Fibroblast of peridontal ligament (primary cell): Measurements from ENCODE around the gene MAGEA11.
"Not testable (repeated sequence)": the region's sequence is repeated elsewhere in the genome, so short reads cannot be mapped to it uniquely, and the experiment has no call there.

ENCODE experiments used
- DNase-seq: peaks from one replicate; pipeline ENCODE4 v3.0.0-alpha.2; 2010; ENCODE audit errors: extremely low read depth

MAGEA11 gene

GRCh38 chrX:149718757-149719156 lies 6.9 kb downstream of the MAGEA11 start:
- no peak for DNase-seq

DNA sequence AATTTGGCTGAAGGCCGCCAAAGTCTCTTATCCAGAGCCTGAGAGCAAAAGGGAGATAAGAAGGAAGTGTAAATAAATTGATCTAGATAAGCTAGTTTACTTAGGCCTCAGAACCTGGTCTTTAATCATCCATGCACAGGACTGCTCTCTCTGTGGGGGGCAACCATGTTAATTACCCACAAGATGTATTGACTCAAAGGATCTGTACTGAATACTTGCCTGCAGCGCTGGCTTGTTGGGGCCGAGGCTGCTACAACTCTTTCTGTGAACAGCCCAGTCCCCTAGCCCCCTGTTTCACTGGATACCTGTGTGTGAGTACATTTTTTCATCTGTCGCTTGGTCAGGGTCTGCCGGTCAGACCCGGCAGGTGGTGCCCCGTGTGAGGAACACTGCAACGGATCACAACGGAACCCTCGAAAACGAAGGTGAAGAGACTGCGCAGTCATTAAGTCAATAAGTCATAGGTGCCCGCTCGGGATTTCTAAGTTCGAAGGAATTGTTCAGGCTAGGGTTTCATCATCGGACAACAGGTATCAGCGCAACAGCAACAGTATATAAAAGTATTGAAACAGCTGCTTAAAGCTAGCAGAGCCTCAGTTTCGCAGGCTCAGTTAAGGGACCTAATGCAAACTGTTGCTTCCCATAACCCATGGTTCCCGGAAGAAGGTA lies 8.3 kb downstream of the MAGEA11 start:
- DNase-seq = no peak

DNA sequence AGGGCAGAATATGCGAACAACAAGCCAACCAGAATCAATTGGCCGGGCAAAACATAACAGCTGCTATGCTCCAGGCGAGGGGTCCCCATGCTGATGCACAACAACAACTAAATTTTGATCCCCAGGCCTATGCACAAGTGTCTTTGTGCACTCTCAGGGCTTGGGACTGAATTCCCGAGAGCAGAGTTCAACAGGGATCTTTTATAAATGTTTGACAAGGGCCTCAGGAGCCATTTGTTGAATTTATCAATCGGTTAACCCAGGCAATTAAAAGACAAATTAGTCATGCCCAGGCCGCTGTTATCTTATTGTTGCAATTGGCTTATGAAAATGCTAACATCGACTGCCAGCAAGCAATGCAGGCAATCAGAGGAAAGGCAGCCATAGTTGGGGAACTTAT lies 9.4 kb downstream of the MAGEA11 start:
- DNase-seq = not testable (repeated sequence)

- no peak for DNase-seq
Measured at GRCh38 chrX:149721778-149722177, 9.9 kb downstream of the MAGEA11 start.

DNA sequence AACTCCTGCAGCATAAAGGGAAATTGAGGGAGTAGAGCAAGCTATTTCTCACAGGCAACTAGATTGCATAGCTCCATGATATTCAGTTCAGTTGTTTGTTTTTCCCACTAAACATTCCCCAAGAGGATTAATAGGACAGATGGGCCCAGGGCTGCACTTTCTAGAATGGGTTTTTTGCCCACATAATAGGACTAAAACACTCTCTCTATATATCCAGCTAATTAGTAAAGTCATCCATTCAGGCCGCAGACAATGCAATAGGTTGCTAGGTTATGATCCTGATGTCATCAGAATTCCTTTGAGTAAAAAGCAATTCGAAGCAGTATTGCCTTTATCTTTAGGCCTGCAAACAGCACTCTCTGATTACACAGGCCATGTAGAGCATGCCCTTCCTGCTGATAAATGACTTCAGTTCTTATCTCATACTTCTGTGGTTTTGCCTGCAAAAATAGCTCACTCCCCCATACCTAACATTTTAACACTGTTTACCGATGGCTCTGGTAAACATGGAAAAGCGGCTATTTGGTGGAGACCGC lies 11.8 kb downstream of the MAGEA11 start:
- not testable (repeated sequence) for DNase-seq

DNA sequence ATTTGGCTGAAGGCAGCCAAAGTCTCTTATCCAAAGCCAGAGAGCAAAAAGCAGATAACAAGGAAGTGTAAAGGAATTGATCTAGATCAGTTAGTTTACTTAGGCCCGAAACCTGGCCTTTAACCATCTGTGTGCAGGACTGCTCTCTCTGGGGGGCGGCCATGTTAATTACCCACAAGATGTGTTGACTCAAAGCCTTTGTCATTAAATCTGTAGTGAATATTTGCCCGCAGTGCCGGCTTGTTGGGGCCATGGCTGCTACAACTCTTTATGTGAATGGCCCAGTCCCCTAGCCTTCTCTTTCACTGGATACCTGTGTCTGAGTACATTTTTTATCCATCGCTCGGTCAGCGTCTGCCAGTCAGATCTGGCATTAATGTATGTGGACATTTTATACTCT lies 15.4 kb downstream of the MAGEA11 start:
- DNase-seq = not testable (repeated sequence)

- DNase-seq = not testable (repeated sequence)
Measured at GRCh38 chrX:149742269-149742668, 30.4 kb downstream of the MAGEA11 start.

DNA sequence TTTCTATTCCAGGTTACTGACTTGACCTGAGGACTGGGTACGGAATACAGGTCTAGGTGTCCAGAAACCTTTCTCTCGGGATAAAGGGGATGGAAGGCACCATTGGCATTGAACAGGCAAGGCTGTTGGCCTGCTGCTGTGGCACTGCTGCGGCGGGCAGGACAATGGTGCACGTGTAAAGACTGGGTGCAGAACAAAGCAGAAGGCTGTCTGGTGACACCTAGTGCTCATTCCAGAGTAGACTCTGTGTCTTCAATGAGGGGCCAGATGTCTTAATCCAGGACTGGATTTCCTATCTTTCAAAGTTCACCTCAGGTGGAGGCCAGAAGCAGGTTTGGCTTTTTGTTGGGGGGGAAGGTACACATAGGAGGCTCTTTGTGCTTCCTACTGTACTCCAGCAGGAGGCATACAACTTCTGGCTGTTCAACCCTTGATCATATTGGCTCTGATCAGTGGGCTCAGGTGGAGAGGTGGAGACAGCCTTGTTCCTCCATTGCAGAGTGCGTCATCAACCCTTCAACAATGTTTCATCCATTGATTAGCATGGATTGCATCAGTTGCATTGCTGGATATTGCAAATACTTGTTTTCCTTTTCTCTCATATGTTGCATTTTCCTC lies 34.6 kb downstream of the MAGEA11 start:
- not testable (repeated sequence) for DNase-seq

GRCh38 chrX:149757206-149758067 lies 45.6 kb downstream of the MAGEA11 start:
- no peak for DNase-seq

DNA sequence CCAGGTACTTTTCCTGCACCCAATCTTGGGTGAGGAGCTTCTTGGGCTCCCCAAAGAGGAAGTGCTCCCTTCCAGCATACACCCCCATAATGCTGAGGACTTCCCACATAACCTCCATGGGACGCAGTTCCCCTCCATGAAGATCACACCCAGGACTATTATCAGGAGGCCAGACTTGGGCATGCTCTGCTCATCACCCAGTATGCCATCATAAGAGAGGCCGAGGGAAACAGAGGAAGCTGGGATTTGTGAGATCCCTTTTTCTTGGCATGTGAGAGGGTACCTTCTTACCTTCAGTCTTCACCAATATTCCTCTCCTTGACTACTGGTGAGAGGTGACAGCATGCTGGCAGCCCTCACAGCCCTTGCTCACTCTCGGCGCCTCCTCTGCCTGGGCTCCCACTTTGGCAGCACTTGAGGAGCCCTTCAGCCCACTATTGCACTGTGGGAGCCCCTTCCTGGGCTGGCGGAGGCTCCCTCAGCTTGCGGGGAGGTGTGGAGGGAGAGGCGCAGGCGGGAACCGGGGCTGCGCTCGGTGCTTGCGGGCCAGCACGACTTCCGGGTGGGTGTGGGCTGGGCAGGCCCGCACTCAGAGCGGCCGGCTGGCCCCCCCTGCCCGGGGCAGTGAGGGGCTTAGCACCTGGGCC lies 46.3 kb downstream of the MAGEA11 start:
- no peak for DNase-seq

- DNase-seq = not testable (repeated sequence)
Measured at GRCh38 chrX:149758715-149759078, 46.8 kb downstream of the MAGEA11 start.

DNA sequence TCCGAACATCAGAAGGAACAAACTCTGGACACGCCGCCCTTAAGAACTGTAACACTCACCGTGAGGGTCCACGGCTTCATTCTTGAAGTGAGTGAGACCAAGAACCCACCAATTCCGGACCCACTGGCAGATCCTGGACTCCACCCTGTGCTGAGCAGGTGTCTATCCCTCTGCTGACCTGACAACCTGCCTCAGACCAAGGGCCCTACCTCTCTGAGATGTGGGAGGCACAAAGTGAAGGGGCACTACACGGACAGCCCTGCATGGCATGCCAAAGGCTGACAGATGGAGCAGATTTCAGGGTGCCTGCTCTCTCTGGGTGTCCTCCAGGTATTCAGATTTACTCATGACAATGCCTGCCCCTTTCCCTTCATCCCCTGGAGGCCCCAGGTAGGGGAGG lies 48.0 kb downstream of the MAGEA11 start:
- no peak for DNase-seq

DNA sequence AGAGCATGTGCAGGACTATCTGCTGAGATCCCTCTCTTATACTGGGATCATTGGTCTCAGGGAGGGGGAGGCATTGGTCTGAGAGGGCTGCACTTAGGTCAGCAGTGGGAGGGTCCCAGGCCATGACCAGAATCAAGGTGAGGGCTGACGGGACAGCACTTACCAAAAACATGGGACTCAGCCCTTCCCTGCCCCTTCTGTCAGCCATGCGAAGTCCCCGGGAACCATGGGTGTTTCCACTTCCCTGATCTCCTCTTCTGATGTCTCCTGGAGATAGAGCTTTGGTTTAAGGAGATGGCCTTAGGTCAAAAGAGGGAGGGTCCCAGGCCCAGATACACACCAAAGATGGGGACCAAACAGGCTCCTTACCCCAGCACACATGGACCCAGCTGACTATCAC lies 49.1 kb downstream of the MAGEA11 start:
- DNase-seq = no peak

- not testable (repeated sequence) for DNase-seq
Measured at GRCh38 chrX:149761858-149762674, 50.2 kb downstream of the MAGEA11 start.

GRCh38 chrX:149762696-149763614 lies 51.1 kb downstream of the MAGEA11 start:
- DNase-seq = no peak
